Activated CD8-positive, alpha-beta memory T cell treated with anti-CD3 and anti-CD28 coated beads for 24 hours (primary cell): ENCODE results near the gene OTUD5.

Source experiments
- DNase-seq: peaks from one replicate; pipeline ENCODE4 v3.0.0-alpha.2; 2020

Gene OTUD5

DNA sequence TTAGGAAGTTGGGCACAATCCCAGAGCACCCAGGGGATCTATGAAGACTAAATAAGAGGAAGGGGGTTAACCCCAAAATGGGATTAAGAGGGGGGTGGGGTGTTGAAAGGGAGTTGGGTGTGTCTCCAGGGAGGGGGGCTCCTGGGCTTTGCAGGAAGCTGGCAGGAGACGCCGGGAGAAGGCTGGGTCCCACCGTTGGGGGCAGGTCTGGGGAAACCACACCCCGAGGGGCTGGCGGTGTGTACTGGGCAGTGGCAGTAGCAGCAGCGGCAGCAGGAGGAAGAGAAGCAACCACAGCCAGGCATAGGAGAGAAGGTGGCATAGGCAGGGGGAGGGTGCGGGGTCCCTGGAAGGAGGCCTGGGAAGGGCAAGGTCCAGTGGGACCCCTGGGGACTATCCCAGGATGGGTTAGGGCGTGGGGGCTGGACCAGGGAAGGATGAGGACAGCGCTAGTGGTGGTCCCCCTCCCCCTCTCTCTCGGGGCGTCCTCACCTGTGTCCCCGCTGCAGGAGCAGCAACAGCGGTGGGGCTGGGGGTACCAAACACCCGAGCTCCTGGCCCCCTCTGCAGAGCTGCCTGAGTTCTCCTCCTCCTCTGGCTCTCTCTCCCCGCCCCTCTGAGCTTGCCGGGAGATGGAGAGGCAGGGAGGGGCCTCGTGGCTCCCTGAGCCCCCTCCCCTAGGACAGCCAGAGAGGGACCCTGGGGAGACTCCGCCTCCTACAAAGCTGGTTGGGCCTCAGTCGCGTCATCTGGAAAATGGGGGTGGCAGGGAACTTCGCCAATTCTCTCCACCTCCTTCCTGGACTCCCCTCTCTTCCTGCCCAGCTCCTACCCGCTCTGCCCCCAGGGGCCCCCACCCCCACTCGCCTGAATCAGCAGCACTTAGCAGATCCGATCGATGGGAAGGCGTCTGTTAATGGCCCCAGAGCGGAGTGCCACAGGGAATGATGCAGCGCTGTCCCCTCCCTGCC, 14.1 kb upstream of the OTUD5 start, which contains the start of gene KCND1:
Gene KCND1, minus strand, starts transcription at position 596 of the 971 bp plus-strand sequence. CDS start 1,573 bp downstream, outside the sequence.
- no peak for DNase-seq

DNA sequence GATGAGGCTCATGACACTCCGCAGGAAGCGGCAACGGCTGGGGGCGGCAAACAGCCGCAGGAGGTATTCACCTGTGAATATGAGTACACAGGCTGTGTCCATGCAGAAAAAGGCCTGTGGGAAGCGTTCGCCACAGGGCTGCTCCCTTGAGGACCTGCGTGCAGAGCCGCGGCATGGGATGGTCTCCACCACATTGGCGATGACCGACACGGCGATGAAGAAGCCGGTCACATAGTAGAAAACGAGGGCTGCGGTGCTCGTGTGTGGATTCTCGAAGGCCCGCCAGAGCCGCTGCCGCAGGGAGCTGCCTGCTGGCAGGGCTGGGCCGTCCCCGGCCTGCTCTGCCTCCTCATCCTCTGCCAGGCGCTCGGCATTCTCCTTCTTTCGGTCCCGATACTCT, 12.1 kb upstream of the OTUD5 start:
- DNase-seq: no peak

DNA sequence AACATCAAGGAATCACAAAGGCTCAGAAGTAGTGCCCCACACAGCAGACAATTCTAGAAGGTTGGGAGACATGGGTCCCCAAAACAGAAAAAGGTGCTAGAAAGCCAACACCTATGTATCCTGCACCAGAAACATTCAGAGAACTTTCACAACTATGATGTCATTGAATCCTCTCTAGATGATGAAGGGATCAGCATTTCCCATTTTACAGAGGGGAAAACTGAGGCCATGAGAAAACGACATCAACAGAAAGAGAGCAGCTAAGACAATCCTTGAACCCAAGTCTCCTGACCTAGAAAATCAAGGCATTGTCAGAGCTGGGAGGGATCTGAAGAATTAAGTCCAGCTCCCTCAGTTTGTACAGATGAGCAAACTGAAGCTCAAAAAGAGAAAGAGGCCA, 11.0 kb upstream of the OTUD5 start:
- no peak for DNase-seq

DNA sequence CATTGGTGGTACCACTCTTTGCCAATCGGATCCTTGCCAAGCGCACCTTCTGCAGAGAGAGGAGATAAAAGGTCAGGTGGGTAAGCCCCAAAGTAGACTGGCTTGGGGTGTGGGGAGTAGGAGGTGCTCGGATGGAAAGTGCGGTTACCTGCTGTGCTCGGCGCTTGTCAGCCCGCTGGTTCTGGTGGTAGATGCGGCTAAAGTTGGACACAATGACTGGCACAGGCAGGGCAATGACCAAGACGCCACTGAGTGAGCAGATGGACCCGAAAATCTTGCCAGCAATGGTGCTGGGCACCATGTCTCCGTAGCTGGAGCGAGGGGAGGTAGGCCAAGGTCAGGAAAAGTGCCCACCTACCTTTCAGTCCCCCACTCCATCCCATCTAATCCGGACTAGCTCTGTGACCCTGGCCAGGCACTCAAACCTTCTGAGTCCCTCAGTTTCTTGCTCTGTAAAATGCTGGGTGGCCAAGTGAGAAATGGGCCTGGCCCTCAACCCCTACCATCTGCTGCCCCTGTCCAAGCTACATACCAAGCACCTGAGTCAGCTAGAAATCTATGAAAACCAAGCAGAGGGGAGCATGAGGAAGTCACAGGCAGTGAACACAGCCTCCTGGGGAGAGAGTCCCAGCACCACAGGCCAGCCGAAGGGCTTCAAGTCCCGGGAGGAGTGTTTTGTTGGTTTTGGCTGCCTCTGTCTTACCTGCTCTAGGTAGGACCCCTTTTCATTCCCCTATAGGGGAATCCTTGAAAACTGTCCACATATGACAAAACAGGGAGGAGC, 9.6 kb upstream of the OTUD5 start:
- DNase-seq: no peak

DNA sequence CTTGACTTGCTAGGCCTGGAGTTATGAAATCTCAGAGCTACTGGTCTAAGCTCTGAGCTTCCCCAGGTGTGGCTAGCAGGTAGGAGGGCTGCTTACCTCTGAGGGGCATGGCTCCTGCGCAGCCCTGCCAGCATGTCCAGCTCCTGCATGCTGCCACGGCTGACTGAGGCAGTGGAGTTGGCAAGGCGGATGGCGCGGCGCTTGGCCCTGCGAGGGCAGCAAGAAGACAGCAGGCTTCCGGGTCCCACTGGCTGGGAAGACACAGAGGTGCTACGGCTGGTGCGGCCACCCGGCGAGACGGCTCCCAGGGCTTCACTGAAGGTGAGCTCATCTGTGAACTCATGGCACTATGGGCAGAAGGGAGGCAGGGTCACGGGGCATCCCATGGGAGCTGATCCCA, 8.6 kb upstream of the OTUD5 start:
- no peak for DNase-seq

DNA sequence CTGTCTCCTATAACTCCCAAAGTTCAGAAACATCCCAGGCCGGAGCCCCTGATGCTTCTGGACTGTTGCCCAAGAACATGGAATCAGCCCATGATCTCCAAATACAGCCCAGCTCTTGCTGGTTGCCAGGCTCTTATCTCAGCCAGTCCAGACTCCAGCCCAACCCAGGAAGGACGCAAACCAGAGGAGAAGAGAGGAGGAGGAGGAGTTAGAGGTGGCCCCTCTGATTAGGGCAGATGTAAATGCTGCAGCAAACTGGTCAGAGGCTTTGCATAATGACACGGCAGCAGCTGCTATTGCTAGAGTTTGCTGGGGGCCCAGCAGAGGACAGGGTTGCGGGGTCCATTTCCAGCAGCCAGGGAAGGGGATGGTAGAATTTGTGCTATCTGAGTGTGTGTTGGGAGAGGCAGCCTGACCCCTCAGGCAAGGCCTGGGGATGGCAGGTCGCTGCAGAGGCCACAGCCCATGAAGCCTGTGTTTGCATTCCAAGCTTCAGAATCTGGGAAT, 4.2 kb upstream of the OTUD5 start:
- DNase-seq: no peak

DNA sequence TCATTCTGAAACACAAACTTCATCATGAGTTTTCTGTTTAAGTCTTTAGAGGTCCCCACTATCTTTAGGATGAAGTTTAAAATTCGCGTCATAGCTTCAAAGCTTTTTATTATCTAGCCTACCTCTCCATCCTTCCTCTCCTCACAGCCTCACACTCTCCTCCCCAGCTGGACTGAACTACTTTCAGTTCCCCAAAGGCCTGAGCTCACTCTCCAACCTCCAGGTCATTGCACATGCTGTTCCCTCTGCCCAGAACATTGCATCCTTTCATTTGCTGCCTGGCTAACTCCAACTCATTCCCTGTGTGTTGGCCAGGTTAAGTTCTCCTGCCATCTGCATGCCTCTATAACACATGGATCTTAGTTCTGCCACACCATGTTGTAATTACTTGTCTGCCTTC, 2.9 kb upstream of the OTUD5 start:
- no peak for DNase-seq

DNA sequence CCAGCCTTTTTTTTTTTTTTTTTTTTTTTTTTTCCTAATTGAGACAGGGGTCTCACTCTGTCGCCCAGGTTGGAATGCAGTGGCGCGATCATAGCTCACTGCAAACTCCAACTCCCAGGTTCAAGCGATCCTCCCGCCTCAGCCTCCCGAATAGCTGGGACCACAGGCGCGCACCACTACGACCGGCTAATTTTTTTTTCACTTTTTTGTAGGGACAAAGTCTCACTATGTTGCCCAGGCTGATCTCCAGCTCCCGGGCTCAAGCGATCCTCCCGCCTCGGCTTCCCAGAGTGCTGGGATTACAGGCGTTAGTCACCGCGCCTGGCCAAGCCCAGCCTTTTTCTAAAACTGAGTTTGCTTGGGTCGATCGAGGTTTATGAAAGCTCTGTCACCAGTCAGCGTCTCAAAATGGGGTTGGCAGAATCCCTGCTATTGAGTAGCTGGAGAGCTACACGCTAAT, 1.3 kb upstream of the OTUD5 start:
- DNase-seq: peak; percentile 66

DNA sequence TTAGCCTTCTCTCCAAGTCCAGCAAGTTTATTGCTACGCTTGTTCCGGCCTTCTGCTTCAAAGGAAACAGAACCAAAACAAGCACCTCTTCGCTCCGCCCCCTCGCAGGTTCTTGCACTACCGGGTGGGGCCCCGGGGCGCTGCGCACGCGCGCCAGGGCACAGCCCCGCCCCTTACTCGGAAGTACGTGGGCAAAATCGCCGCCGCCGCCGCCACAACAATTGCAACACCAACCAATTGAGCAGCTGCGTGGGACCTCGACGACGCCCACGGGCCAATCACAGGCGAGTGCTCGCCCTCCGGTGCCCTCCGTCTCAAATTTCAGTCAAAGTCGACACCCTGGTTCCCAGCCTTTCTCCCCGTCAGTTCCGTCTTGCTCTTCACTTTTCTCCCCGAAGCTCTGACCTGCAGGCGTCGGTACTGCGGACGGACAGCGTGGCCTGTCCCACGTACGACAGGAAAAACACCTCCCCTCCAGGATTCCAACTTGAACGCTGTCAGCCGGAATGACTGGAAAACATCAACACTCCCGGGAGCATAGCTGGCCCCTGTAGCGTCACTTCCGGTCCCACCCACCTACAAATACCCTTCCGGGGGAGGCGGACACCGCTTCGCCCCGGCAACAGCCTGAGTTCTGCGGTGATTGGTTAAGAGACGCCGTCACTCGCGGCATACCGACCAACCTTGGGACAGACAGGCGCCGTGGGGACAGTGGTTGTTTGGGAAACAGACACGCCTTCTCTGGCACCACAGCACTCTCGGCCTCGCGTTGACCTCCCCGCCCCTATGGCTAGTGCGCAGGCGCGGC, 624 bp upstream of the OTUD5 start:
- DNase-seq: peak; percentile 91

DNA sequence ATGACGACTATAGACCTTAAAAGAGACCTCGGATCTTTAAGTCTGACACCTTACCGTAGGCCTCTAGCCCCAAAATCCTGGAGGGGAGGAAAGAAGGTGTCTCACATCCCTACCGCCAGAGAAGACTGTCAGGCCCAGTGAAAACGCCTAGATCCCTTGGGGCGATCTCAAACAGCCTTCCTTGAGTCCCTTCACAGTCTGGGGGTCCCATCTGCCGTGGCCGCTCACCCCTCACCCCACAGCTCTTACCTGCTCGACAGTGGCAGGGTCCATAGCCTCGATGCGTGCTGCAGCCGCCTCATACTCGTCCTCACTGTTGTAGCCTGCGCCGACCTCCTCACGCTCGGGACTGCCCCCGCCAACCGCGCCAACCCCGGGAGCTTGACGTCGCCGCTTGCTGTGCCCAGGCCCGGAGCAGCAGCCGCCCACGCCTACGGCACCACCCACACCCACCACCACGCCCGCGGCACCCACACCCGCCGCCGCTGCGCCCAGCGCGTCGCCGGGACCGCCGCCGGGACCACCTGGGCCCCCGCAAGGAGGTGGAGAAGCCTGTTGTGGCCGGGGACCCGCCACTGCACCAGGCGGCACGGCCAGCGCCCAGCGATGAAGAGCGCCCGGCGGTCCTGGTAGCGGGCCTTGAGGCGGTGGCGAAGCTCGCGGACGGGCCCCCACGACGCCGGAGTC, 536 bp downstream of the OTUD5 start:
- DNase-seq: peak; percentile 73

DNA sequence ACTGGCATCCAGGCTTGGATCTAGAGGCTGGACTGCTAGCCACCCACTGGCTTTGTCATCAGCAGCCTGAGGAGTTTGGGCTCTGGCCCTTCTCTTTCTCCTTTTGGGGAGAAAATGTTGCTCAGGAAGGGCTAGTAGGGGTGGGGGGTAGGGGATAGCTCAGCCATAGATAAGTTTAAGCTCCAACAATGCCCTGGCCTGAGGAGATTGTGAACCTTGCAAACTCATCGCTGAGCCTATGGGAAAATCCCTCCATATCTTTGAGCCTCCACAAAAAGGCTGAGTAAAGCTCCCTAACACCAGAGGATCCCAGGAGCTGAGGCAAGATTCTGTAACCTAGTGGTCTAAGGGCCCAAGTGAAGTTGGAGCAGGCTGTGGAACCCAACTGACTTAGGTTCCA, 8.8 kb downstream of the OTUD5 start:
- no peak for DNase-seq

DNA sequence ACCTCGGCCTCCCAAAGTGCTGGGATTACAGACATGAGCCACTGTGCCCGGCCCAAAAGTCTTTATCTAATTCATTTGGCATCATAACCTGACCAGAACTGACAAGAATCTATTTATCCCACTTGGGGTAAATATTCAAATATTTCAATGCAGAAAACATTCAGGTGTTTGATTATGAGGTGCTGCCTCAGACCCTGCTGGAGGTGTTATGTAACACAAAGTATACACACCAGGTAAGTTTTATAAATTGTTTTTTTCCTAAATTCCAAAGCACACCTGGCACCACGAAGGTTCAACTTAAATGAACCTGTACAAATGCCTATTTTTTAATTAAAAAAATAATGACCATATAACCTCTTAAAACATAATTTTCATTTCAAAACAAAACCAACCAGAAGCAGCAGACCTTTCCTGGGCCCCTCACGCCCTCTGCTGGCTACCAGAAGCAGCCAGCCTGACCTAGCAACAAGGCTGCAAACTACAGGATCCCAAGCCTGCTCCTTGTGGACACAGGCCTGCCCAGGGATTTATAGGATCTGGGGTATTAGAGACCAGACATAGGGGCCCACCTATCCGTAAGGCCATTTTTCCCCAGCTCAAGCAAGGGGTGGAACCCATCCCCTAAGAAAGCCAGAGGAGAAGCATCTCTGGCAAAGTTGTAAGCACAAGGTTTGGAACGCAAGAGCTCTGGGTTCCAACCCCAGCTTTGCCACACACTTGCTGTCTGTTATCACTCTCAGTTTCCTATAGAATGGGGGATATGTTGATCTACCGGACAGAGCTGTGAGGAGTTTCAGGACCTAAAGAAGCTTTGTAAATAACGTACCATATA, 11.7 kb downstream of the OTUD5 start:
- peak; percentile 79 for DNase-seq

DNA sequence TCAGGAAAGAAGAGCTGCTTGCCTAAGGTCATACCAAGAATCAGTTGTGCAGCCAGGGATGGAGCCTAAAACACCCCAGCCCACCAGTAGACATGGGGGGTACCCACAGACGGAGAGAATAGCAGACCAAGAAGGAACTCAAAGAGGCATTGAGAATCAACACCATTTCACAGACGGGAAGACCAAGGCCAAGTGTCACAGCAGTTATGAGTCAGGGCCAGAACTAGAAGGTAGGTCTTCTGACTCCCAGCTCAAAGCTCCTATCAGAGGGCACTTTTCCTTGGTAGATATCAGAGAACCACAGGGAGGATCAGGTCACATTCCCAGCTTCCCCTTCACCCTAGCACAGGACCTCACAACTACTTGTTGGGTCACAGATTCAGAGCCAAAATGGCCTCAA, 14.5 kb downstream of the OTUD5 start:
- DNase-seq: no peak

DNA sequence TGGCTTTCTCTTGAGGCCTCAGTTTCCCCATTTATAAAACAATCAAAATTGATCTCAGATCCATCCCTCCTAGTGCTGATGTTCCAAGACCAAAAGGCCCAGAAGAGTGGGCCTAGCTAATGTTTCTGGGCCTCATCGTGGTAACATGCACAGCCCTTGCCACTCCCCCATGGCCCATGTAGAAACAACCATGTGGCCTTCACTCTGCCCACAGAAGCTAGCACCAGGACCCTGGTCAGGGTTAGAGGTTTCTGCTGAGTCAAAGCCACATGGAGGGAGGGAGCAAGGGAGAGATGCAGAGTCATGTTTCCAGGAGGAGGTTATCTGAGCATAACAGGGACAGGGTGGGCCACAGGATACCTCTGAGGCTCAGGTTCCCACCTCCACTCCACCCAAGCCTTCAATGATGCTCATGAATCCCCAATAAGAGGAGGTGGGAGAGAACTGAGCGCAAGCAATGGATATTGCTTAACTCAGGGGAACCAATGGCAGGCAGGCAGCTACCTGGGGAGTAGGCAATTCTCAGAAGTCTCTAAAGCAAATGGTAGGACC, 16.9 kb downstream of the OTUD5 start:
- no peak for DNase-seq

DNA sequence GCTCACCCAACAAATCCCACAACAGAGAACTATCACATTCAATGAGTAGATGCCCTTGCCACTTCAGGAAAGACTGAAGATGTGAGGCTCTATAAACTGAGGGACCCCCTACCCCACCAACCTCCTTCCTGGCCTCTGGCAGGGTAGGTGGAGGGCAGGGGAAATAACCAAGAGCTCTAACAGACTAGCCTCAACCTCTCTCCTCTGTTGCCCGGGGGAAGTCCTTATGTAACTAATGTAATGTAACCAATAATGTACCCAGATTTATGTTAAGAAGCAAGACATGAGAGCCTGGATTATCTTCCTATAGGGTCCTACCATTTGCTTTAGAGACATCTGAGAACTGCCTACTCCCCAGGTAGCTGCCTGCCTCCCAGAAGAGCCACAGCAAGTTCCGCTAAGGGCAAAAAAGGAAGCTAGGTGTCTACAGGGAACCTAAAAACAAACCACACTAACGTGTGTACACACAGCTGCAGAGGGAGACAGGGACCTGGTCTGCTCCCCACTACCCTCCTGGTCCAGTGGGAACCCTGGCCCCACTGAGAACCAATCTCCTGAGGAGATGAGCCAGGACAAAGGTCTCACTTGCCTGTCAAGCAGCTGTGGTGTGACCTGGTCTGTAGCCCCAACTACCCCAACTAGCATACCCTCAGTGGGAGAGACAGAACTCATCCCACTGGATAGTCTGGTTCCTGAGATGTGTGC, 17.7 kb downstream of the OTUD5 start:
- peak; percentile 69 for DNase-seq

DNA sequence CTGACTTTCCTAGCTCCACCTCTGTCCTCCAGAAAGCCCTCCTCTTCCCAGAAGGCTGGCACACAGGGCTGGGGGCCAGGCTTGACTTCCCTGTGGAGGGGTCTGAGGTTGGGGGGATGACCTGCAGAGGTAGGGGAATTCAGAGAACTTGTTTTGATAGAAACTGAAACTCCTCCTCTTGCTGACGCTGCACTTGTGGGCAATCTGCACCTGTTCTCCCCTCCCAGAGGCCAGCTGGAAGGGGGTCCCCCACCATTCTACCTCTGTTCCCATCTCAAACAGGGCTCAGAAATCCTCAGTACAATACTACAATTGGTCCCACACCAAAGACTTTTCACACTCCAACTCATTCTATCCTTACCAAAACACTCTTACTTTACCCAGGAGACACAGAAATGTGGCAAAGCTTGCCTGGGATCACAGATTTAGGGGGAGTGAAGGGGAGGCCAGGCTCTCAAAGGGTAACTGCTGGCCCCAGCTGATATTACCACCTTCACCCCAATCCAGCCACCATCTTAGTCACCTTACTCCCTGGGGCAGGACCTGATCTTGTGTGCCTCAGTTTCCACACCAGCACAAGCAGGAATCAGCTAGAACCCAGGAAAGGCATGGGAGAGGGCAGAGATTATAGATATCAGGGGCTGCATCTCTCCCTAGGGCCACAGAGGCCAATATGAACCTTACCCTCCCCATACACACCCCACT, 18.5 kb downstream of the OTUD5 start:
- DNase-seq: peak; percentile 81

DNA sequence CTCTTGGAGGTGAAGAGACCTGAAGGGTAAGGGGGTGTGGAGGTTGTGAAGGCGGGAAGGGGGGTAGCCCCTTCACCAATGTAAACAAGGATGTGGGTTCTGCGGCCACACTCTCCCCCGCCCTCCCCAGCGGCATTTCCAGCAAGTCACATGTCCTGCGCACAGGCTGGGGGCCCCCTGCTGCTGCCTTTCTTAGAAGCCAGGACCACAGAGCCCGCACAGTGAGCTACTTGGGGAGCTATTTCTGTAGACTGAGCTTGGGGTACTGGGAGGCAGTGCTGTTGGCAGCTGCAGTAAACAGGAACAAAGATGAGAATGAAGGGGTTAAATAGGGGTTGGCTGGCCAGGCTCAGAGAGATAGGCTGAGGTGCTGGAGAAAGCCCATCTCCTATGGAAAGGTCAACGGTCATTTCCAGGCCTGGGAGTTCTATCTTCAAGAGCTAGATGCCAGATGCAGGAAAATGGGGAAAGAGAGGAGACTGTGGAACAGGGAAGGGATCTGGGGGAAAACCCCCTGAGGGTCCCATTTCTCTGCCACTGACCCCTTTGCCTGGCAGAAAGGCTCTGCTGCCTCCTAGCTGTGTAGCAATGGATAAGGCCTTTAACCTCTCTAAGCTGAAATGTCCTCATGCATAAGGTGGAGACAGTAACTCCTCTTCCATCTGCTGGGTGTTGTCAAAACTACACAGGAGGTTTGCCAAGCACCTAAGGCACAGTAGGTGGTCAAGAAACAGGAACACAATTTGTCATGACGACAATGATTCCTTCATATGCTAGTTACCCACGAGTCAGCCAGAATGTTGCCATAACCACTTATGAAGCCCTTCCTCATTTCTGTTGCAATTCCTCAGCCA, 20.1 kb downstream of the OTUD5 start:
- DNase-seq: peak; percentile 94

DNA sequence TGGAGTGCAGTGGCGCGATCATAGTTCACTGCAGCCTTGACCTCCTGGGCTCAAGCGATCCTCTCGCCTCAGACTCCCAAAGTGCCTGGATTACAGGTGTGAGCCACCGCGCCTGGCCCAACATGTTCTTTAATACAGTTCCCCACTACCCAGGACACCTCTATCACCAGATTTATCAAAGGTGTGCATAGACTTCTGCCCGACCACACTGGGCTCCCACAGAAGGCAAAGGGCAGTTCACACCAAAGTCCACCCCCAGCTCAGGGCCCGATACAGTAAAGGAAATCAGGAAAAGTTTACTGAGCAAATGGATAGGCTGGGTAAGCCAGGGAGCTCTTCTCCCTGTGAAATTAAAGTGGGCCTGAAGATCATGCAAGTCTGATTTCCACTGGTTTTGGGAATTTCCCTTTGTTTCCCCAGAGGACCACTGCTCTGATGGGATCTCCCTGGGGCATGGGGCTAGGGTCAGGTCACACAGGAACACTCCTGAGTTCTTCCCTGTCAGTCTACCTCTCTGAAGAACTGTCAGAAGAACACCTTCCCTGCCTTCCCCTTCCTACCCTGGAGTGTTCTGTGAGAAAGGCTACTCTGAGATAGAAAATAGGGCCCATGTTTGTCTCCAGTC, 20.9 kb downstream of the OTUD5 start:
- DNase-seq: peak; percentile 67
